ENCODE measurements around the gene TES.

TES gene

DNA sequence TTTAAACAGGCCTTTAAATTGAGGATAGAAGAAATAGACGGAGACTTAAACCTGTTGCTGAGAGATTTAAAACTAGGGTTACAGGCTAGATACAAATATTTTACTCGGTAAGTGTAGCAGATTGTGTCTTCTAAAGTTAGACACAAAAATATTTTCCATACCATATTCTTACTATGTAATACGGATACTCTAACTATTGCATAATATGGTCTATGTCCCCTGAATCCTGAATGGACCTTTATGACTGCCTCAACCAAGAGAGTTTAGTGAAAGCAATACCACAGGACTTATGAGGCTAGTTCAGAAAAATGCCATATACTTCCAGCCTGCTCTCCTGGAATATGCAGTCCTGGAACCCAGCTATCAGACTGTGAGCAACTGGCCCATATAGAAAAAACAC is 13.4 kb upstream of the TES start:
- TF ChIP-seq POLR2AphosphoS5 (IDR thresholded peaks at IDR 0.05; ENCODE audit: low read depth, low read length) (no peak), SIN3A (IDR thresholded peaks at IDR 0.05; ENCODE audit: borderline replicate concordance, insufficient read depth, low read length) (no peak), FOXP2 (optimal IDR thresholded peaks at IDR 0.05; ENCODE audit: borderline replicate concordance, extremely low read depth, extremely low read length, insufficient read depth) (no peak), TAF1 (IDR thresholded peaks at IDR 0.05; ENCODE audit: borderline replicate concordance, insufficient read depth, low read length) (no peak)
- TF ChIP-seq, protein P1, sequence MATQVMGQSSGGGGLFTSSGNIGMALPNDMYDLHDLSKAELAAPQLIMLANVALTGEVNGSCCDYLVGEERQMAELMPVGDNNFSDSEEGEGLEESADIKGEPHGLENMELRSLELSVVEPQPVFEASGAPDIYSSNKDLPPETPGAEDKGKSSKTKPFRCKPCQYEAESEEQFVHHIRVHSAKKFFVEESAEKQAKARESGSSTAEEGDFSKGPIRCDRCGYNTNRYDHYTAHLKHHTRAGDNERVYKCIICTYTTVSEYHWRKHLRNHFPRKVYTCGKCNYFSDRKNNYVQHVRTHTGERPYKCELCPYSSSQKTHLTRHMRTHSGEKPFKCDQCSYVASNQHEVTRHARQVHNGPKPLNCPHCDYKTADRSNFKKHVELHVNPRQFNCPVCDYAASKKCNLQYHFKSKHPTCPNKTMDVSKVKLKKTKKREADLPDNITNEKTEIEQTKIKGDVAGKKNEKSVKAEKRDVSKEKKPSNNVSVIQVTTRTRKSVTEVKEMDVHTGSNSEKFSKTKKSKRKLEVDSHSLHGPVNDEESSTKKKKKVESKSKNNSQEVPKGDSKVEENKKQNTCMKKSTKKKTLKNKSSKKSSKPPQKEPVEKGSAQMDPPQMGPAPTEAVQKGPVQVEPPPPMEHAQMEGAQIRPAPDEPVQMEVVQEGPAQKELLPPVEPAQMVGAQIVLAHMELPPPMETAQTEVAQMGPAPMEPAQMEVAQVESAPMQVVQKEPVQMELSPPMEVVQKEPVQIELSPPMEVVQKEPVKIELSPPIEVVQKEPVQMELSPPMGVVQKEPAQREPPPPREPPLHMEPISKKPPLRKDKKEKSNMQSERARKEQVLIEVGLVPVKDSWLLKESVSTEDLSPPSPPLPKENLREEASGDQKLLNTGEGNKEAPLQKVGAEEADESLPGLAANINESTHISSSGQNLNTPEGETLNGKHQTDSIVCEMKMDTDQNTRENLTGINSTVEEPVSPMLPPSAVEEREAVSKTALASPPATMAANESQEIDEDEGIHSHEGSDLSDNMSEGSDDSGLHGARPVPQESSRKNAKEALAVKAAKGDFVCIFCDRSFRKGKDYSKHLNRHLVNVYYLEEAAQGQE (IDR thresholded peaks at IDR 0.05; ENCODE audit: insufficient read depth in 1 of 2, low read depth in 2 of 2, low read length in 2 of 2) = no peak

DNA sequence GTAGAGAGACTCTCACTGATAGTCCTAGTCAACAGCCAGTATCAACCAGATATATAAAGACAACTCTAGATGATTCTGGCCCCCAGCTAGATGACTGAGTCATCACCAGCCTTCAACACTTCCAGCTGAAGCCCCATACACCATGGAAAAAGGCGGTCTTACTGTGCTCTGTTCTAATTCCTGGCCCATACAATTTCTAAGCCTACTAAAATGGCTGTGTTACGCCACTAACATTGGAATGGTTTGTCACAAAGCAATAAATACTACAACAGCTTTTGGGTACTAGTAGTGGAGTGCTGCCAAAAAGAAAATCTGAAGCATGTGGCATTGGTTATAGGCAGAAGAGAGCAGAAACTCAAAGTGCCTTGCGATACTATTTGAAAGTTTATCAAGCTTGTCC is 13.0 kb upstream of the TES start:
- TF ChIP-seq FOXP2 (optimal IDR thresholded peaks at IDR 0.05; ENCODE audit: borderline replicate concordance, extremely low read depth, extremely low read length, insufficient read depth) = no peak
- TF ChIP-seq TAF1 (IDR thresholded peaks at IDR 0.05; ENCODE audit: borderline replicate concordance, insufficient read depth, low read length) = no peak
- TF ChIP-seq POLR2AphosphoS5 (IDR thresholded peaks at IDR 0.05; ENCODE audit: low read depth, low read length) = no peak
- TF ChIP-seq, protein P1 (IDR thresholded peaks at IDR 0.05; ENCODE audit: insufficient read depth in 1 of 2, low read depth in 2 of 2, low read length in 2 of 2) = no peak
- no peak for TF ChIP-seq SIN3A (IDR thresholded peaks at IDR 0.05; ENCODE audit: borderline replicate concordance, insufficient read depth, low read length)

DNA sequence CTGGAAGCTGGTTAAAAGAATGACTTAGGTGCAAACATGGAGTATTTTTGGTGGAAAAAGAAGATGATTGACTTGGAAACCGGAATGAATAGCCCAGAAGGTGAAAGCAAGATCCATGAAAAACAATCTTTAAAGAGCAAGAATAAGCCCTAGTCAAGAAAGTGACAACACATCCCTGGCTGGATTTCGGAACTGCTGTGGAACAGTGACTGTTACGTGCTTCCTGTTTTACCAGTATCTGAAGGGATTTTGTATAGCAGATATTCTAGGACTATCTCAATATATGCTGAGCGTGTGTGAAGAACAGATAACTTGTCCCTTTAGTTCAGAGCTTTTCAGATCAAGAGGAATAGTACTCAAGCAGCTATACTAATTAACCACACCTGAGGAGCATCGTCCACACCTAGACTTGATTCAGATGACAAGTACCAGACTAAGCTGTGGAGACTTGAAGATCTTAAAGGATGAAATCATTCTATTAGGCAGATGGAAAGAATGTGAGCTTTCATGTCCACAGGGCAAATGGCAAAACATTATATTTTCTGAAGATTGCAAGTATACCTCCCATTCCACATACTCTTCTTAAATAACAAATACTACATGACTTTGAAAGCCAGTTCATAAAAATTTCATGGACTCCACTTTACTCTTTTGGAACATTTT is 11.5 kb upstream of the TES start:
- no peak for TF ChIP-seq SIN3A (IDR thresholded peaks at IDR 0.05; ENCODE audit: borderline replicate concordance, insufficient read depth, low read length)
- TF ChIP-seq POLR2AphosphoS5 (IDR thresholded peaks at IDR 0.05; ENCODE audit: low read depth, low read length) = no peak
- no peak for TF ChIP-seq TAF1 (IDR thresholded peaks at IDR 0.05; ENCODE audit: borderline replicate concordance, insufficient read depth, low read length)
- TF ChIP-seq, protein P1 (IDR thresholded peaks at IDR 0.05; ENCODE audit: insufficient read depth in 1 of 2, low read depth in 2 of 2, low read length in 2 of 2) = no peak
- no peak for TF ChIP-seq FOXP2 (optimal IDR thresholded peaks at IDR 0.05; ENCODE audit: borderline replicate concordance, extremely low read depth, extremely low read length, insufficient read depth)

DNA sequence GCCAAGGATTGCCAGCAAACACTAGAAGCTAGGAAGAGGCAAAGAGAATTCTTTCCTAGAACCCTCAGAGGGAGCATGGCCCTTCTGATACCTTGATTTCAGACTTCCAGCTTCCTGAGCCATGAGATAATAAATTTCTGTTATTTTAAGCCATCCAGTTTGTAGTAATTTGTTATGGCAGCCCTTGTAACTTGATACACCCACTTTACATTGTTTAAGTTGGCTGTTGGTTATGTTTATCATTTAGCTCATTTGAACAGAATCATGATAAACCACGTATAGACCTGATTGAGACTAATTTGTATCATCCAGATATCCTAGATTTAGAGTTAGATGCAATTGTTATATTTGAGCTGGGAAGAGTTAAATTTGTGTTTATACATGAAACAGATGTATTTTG is 9.4 kb upstream of the TES start:
- TF ChIP-seq, protein P1 (IDR thresholded peaks at IDR 0.05; ENCODE audit: insufficient read depth in 1 of 2, low read depth in 2 of 2, low read length in 2 of 2) = no peak
- no peak for TF ChIP-seq TAF1 (IDR thresholded peaks at IDR 0.05; ENCODE audit: borderline replicate concordance, insufficient read depth, low read length)
- TF ChIP-seq FOXP2 (optimal IDR thresholded peaks at IDR 0.05; ENCODE audit: borderline replicate concordance, extremely low read depth, extremely low read length, insufficient read depth) = no peak

DNA sequence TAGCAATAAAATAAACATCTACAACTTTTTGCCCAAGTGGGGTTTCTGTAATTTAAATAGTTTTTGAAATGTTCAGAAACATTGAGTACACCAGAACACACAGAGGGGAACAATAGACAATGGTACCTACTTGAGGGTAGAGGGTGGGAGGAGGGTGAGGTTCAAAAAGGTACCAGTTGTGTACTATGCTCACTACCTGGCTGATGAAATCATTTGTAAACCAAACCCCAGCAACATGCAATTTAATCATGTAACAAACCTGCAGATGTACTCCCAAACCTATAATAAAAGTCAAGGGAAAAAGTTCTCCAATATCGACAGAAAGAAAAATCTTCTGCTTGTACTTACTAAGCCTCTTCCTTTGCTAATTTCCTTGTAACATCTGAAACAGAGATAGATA is 4.2 kb upstream of the TES start:
- TF ChIP-seq POLR2AphosphoS5 (IDR thresholded peaks at IDR 0.05; ENCODE audit: low read depth, low read length) = no peak
- no peak for TF ChIP-seq TAF1 (IDR thresholded peaks at IDR 0.05; ENCODE audit: borderline replicate concordance, insufficient read depth, low read length)
- TF ChIP-seq, protein P1 (IDR thresholded peaks at IDR 0.05; ENCODE audit: insufficient read depth in 1 of 2, low read depth in 2 of 2, low read length in 2 of 2) = no peak
- no peak for TF ChIP-seq FOXP2 (optimal IDR thresholded peaks at IDR 0.05; ENCODE audit: borderline replicate concordance, extremely low read depth, extremely low read length, insufficient read depth)
- TF ChIP-seq SIN3A (IDR thresholded peaks at IDR 0.05; ENCODE audit: borderline replicate concordance, insufficient read depth, low read length) = no peak
